Liver (tissue), 9 donors: ENCODE measurements around the gene TBCD. TPM values are rescaled to one million over a fixed set of nuclear protein-coding genes. Genes with fewer than 3 reads are reported as not detected.

Source experiments
- DNase-seq: peaks from one replicate; pipeline ENCODE4 v3.0.0-alpha.2; 2017; ENCODE audit warnings: low spot score
- H3K27ac ChIP-seq, 2 donors: one replicate each; pipeline ENCODE4 v1.7.0; 2013; ENCODE audit warnings: inconsistent platforms in 2 of 2, low read length in 2 of 2, control low read depth in 1 of 2, low read depth in 1 of 2, mild to moderate bottlenecking in 1 of 2
- H3K27me3 ChIP-seq, 4 donors: one replicate each; pipeline versions ENCODE4 v1.6.1 to v1.7.0; 2013; ENCODE audit warnings: low read length in 3 of 4, inconsistent platforms in 1 of 4, mild to moderate bottlenecking in 1 of 4, moderate library complexity in 1 of 4; ENCODE audit not compliant: control insufficient read depth in 4 of 4, insufficient read depth in 4 of 4
- H3K36me3 ChIP-seq, 4 donors: one replicate each; pipeline versions ENCODE4 v1.6.1 to v1.7.0; 2013; ENCODE audit warnings: low read length in 3 of 4, mild to moderate bottlenecking in 3 of 4, low read depth in 1 of 4, moderate library complexity in 1 of 4; ENCODE audit not compliant: control insufficient read depth in 4 of 4, insufficient read depth in 3 of 4
- H3K4me1 ChIP-seq, 4 donors: one replicate each; pipeline versions ENCODE4 v1.6.1 to v1.7.0; 2013; ENCODE audit warnings: low read length in 3 of 4, mild to moderate bottlenecking in 3 of 4, moderate library complexity in 1 of 4; ENCODE audit not compliant: control insufficient read depth in 4 of 4, insufficient read depth in 4 of 4
- H3K4me3 ChIP-seq, 3 donors: one replicate each; pipeline versions ENCODE4 v1.6.1 to v1.7.0; 2013; ENCODE audit warnings: low read length in 3 of 3, control low read depth in 1 of 3, low read depth in 1 of 3, mild to moderate bottlenecking in 1 of 3
- H3K9ac ChIP-seq, 2 donors: one replicate each; pipeline ENCODE4 v1.7.0; 2013; ENCODE audit warnings: low read length in 2 of 2, mild to moderate bottlenecking in 2 of 2, moderate library complexity in 2 of 2, control low read depth in 1 of 2, low read depth in 1 of 2
- H3K9me3 ChIP-seq, 4 donors: one replicate each; pipeline versions ENCODE4 v1.6.1 to v1.7.0; 2013; ENCODE audit warnings: low read length in 3 of 4; ENCODE audit not compliant: control insufficient read depth in 4 of 4
- ATF3 ChIP-seq: IDR thresholded peaks from 2 replicates; pipeline ENCODE4 v1.6.1; 2016; ENCODE audit warnings: antibody characterized with exemption
- EGR1 ChIP-seq, 2 donors: IDR thresholded peaks; 2 replicates each; pipeline ENCODE4 v1.6.1; 2016 to 2018; ENCODE audit warnings: antibody characterized with exemption in 2 of 2, low read depth in 2 of 2
- FOXA1 ChIP-seq: IDR thresholded peaks from 2 replicates; pipeline ENCODE4 v1.6.1; 2016; ENCODE audit warnings: antibody characterized with exemption
- FOXA2 ChIP-seq: IDR thresholded peaks from 2 replicates; pipeline ENCODE4 v1.6.1; 2016; ENCODE audit warnings: antibody characterized with exemption
- GABPA ChIP-seq, 2 donors: IDR thresholded peaks in 1 of 2; conservative IDR thresholded peaks in 1 of 2; 2 replicates each; pipeline ENCODE4 v1.6.1; 2016; ENCODE audit warnings: antibody characterized with exemption in 2 of 2, mild to moderate bottlenecking in 1 of 2, moderate library complexity in 1 of 2
- HNF4A ChIP-seq, 2 donors: conservative IDR thresholded peaks; 2 replicates each; pipeline ENCODE4 v1.6.1; 2016; ENCODE audit warnings: antibody characterized with exemption in 2 of 2, mild to moderate bottlenecking in 2 of 2
- HNF4G ChIP-seq: IDR thresholded peaks from 2 replicates; pipeline ENCODE4 v1.6.1; 2016; ENCODE audit warnings: antibody characterized with exemption
- JUND ChIP-seq, 2 donors: IDR thresholded peaks; 2 replicates each; pipeline ENCODE4 v1.6.1; 2016; ENCODE audit warnings: antibody characterized with exemption in 2 of 2
- NR2F2 ChIP-seq: IDR thresholded peaks from 2 replicates; pipeline ENCODE4 v1.6.1; 2016; ENCODE audit warnings: antibody characterized with exemption
- RAD21 ChIP-seq, 2 donors: IDR thresholded peaks; 2 replicates each; pipeline ENCODE4 v1.6.1; 2016; ENCODE audit warnings: antibody characterized with exemption in 2 of 2, mild to moderate bottlenecking in 2 of 2
- RXRA ChIP-seq, 2 donors: IDR thresholded peaks; 2 replicates each; pipeline ENCODE4 v1.6.1; 2017 to 2018; ENCODE audit warnings: antibody characterized with exemption in 2 of 2, mild to moderate bottlenecking in 1 of 2
- SP1 ChIP-seq: IDR thresholded peaks from 2 replicates; pipeline ENCODE4 v1.6.1; 2018; ENCODE audit warnings: antibody characterized with exemption, mild to moderate bottlenecking
- TAF1 ChIP-seq: conservative IDR thresholded peaks from 2 replicates; pipeline ENCODE4 v1.6.1; 2016; ENCODE audit warnings: antibody characterized with exemption, mild to moderate bottlenecking
- YY1 ChIP-seq: IDR thresholded peaks from 2 replicates; pipeline ENCODE4 v1.6.1; 2016; ENCODE audit warnings: antibody characterized with exemption, mild to moderate bottlenecking
- WGBS: extraction: QIAGEN DNeasy Blood & Tissue Kit; methylation state at CpG from one replicate; pipeline ENCODE4 v1.1.7; 2013; 5-methylcytosine and 5-hydroxymethylcytosine counted together
- polyA plus RNA-seq, 2 donors: library from polyadenylated mRNA; stranded (reverse) in 1 of 2; unstranded in 1 of 2; fragments of 200-250 nt in 1 of 2; fragments of >200 nt in 1 of 2; fragmentation: Nextera tagmentation in 1 of 2; extraction: Ambion mirVana in 1 of 2; gene quantifications; one replicate each; pipeline versions ENCODE4 v1.2.1 to v1.2.3, GENCODE V29; 2013 to 2015
- total RNA-seq, 2 donors: library from RNA; depleted of rRNA; stranded (reverse); fragments of >200 nt; gene quantifications; one replicate each; pipeline ENCODE4 v1.2.3, GENCODE V29; 2014
- TF ChIP-seq, protein P1 (sequence below): IDR thresholded peaks from 2 replicates; pipeline ENCODE4 v1.6.1; 2016; ENCODE audit warnings: antibody characterized with exemption, mild to moderate bottlenecking
- TF ChIP-seq, protein P2 (sequence below): fragments of 150-350 bp; IDR thresholded peaks from 2 replicates; pipeline ENCODE4 v1.5.1; 2017; ENCODE audit warnings: improper control_type of control experiment, low read depth, low read length; ENCODE audit not compliant: missing input control
- donor health status: healthy.
- donor health status: healthy.
- donor health status: healthy.
- donor health status: healthy.
- donor health status: healthy.

The TBCD gene
- total and polyA plus RNA-seq, 4 donors: 29.8 to 42.2 (median 33.0) TPM

DNA sequence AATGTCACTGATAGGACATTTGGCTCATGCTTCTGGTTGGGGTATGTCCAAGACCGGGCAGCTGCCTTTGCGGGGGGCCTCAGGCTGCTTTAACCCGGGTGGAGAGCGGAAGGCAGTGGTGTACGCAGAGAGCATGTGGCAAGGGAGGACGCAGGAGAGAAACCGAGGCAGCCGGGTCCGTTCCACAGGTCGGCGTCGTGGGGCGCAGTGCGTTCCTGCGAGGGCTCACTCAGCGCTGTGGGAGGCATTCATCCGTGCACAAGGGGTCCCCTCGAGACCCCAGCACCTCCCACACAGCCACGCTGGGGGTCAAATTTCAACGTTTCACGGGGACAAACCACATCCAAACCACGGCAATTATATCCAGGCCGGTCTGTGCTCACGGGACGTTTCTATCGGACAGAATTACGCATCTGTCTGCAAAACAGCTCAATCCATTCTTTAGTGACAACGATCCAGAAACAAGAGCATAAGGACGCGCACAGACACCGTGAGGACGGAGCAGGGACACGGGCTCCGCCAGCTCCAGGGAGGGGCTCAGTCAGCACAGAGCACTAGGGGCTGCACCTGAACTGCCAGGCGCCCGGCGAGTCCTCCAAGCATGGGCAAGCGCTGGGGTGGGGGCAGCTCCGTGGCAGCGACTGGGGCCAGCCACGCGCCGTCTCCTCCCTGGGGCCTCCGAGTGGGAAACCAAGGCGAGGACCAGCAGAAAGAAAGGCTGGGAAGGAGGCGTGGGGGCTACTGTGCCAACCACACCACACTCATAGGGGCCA lies 219.1 kb downstream of the TBCD start:
- H3K4me1 ChIP-seq: no peaks in the 10 kb centered on the region
- no peak overlapping the region for H3K9ac ChIP-seq
- no peak overlapping the region for H3K27ac ChIP-seq
- no peaks in the 10 kb centered on the region for H3K9me3 ChIP-seq
- H3K36me3 ChIP-seq: no peaks in the 10 kb centered on the region
- TF ChIP-seq TAF1 (no peak), FOXA2 (no peak), RAD21 (IDR thresholded peaks at IDR 0.05) (no peak), RXRA (IDR thresholded peaks at IDR 0.05) (no peak)
- TF ChIP-seq, protein P1, sequence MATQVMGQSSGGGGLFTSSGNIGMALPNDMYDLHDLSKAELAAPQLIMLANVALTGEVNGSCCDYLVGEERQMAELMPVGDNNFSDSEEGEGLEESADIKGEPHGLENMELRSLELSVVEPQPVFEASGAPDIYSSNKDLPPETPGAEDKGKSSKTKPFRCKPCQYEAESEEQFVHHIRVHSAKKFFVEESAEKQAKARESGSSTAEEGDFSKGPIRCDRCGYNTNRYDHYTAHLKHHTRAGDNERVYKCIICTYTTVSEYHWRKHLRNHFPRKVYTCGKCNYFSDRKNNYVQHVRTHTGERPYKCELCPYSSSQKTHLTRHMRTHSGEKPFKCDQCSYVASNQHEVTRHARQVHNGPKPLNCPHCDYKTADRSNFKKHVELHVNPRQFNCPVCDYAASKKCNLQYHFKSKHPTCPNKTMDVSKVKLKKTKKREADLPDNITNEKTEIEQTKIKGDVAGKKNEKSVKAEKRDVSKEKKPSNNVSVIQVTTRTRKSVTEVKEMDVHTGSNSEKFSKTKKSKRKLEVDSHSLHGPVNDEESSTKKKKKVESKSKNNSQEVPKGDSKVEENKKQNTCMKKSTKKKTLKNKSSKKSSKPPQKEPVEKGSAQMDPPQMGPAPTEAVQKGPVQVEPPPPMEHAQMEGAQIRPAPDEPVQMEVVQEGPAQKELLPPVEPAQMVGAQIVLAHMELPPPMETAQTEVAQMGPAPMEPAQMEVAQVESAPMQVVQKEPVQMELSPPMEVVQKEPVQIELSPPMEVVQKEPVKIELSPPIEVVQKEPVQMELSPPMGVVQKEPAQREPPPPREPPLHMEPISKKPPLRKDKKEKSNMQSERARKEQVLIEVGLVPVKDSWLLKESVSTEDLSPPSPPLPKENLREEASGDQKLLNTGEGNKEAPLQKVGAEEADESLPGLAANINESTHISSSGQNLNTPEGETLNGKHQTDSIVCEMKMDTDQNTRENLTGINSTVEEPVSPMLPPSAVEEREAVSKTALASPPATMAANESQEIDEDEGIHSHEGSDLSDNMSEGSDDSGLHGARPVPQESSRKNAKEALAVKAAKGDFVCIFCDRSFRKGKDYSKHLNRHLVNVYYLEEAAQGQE: no peak
- TF ChIP-seq, protein P2, sequence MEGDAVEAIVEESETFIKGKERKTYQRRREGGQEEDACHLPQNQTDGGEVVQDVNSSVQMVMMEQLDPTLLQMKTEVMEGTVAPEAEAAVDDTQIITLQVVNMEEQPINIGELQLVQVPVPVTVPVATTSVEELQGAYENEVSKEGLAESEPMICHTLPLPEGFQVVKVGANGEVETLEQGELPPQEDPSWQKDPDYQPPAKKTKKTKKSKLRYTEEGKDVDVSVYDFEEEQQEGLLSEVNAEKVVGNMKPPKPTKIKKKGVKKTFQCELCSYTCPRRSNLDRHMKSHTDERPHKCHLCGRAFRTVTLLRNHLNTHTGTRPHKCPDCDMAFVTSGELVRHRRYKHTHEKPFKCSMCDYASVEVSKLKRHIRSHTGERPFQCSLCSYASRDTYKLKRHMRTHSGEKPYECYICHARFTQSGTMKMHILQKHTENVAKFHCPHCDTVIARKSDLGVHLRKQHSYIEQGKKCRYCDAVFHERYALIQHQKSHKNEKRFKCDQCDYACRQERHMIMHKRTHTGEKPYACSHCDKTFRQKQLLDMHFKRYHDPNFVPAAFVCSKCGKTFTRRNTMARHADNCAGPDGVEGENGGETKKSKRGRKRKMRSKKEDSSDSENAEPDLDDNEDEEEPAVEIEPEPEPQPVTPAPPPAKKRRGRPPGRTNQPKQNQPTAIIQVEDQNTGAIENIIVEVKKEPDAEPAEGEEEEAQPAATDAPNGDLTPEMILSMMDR: no peak
- H3K27me3 ChIP-seq: no peaks in the 10 kb centered on the region
- DNase-seq: no peak
- H3K4me3 ChIP-seq: no peak overlapping the region
- 97% methylated on average over 46 of the region's 46 CpGs for WGBS

GRCh38 chr17:82972836-82973372 lies 221.0 kb downstream of the TBCD start:
- H3K27ac ChIP-seq: no peak overlapping the region
- TF ChIP-seq FOXA1 (no peak), JUND (IDR thresholded peaks at IDR 0.05) (no peak), GABPA (IDR thresholded peaks at IDR 0.05 in 1 of 2, conservative IDR thresholded peaks at IDR 0.05 in 1 of 2) (no peak), HNF4G (no peak), YY1 (no peak), EGR1 (IDR thresholded peaks at IDR 0.05; ENCODE audit: low read depth in 2 of 2) (no peak), RXRA (IDR thresholded peaks at IDR 0.05) (no peak), FOXA2 (no peak), HNF4A (conservative IDR thresholded peaks at IDR 0.05) (no peak), SP1 (no peak), NR2F2 (no peak), RAD21 (IDR thresholded peaks at IDR 0.05) (no peak), ATF3 (no peak)
- TF ChIP-seq, protein P2: no peak
- TF ChIP-seq, protein P1: no peak
- H3K9me3 ChIP-seq: no peaks in the 10 kb centered on the region
- DNase-seq: no peak
- no peak overlapping the region for H3K4me3 ChIP-seq
- H3K36me3 ChIP-seq: no peaks in the 10 kb centered on the region
- H3K27me3 ChIP-seq: no peaks in the 10 kb centered on the region
- no peak overlapping the region for H3K9ac ChIP-seq
- WGBS: 93% methylated on average over 17 of the region's 17 CpGs
- H3K4me1 ChIP-seq: no peaks in the 10 kb centered on the region
